Measurements from ENCODE around the gene AKR1C8. TPM values are rescaled to one million over a fixed set of nuclear protein-coding genes. Genes with fewer than 3 reads are reported as not detected.

Gene AKR1C8
- total and polyA plus RNA-seq, 2 donors (not counting 3 experiments of a cell fraction or from before 2014, with no cell fraction given): not detected

GRCh38 chr10:5136468-5137087, 48.4 kb downstream of the AKR1C8 start:
- Histone ChIP-seq H3K4me3 (replicated peaks in 1 of 3; ENCODE audit: insufficient read depth in 1 of 3, low read depth in 1 of 3, low read length in 3 of 3) (no peak overlapping the region), H3K27me3 (ENCODE audit: control insufficient read depth in 2 of 2, insufficient read depth in 2 of 2, low read length in 2 of 2) (no peaks in the 10 kb centered on the region), H3K27ac (ENCODE audit: insufficient read depth, low read depth, low read length) (no peak overlapping the region), H3K36me3 (ENCODE audit: control insufficient read depth in 2 of 2, extremely low read depth in 1 of 2, insufficient read depth in 2 of 2, low read length in 2 of 2) (no peaks in the 10 kb centered on the region), H3K9me1 (replicated peaks; ENCODE audit: control insufficient read depth, extremely low read depth, insufficient read depth, low read length) (no peaks in the 10 kb centered on the region), H3K9ac (replicated peaks; ENCODE audit: extremely low read depth, insufficient read depth, low read length) (no peak overlapping the region), H3K4me1 (ENCODE audit: control insufficient read depth, extremely low read depth, insufficient read depth, low read length) (no peaks in the 10 kb centered on the region), H2AFZ (ENCODE audit: low read depth, low read length) (no peak overlapping the region), H4K20me1 (replicated peaks; ENCODE audit: control insufficient read depth, extremely low read depth, insufficient read depth, low read length) (no peaks in the 10 kb centered on the region), H3K9me3 (replicated peaks; ENCODE audit: control insufficient read depth, insufficient read depth, low read length) (no peaks in the 10 kb centered on the region), H3K4me2 (ENCODE audit: insufficient read depth, low read length) (no peak overlapping the region), H3K79me2 (ENCODE audit: control insufficient read depth, insufficient read depth, low read length) (no peaks in the 10 kb centered on the region)
- intact Hi-C loops (cut with micrococcal nuclease): no loop called here
- TF ChIP-seq POLR2A (IDR thresholded peaks at IDR 0.05; ENCODE audit: low read depth, low read length) (no peak), CTCF (IDR thresholded peaks at IDR 0.05; ENCODE audit: extremely low read depth in 1 of 2, insufficient read depth in 1 of 2, low read depth in 1 of 2, low read length in 2 of 2) (no peak), JUN (IDR thresholded peaks at IDR 0.05; ENCODE audit: borderline replicate concordance, insufficient read depth, insufficient read length, low read depth) (no peak)
- TF ChIP-seq, protein P1, sequence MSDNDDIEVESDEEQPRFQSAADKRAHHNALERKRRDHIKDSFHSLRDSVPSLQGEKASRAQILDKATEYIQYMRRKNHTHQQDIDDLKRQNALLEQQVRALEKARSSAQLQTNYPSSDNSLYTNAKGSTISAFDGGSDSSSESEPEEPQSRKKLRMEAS (IDR thresholded peaks at IDR 0.05; ENCODE audit: insufficient read depth, insufficient read length): no peak
- POLR2A ChIA-PET: no interaction called here
- no TSS peak for BruUV-seq (replicated peaks)
- DNase-seq (ENCODE audit: low read depth, low spot score) (no peak), FAIRE-seq (no peak)
- CTCF ChIA-PET: no interaction called here
- dilution Hi-C loops (cut with MboI; ENCODE audit: extremely low pct_ligation_motif_present, low sequenced_read_pairs): no loop called here

GRCh38 chr10:5135581-5135980, 49.4 kb downstream of the AKR1C8 start:
- H3K4me2 ChIP-seq (ENCODE audit: insufficient read depth, low read length): no peak overlapping the region
- H2AFZ ChIP-seq (ENCODE audit: low read depth, low read length): no peak overlapping the region
- H3K9me3 ChIP-seq (replicated peaks; ENCODE audit: control insufficient read depth, insufficient read depth, low read length): no peaks in the 10 kb centered on the region
- no peak overlapping the region for H3K27ac ChIP-seq (ENCODE audit: insufficient read depth, low read depth, low read length)
- FAIRE-seq: no peak
- H3K4me3 ChIP-seq (replicated peaks in 1 of 3; ENCODE audit: insufficient read depth in 1 of 3, low read depth in 1 of 3, low read length in 3 of 3): no peak overlapping the region
- CTCF ChIA-PET: no interaction called here
- no peak for DNase-seq (ENCODE audit: low read depth, low spot score)
- POLR2A ChIA-PET: no interaction called here
- H4K20me1 ChIP-seq (replicated peaks; ENCODE audit: control insufficient read depth, extremely low read depth, insufficient read depth, low read length): no peaks in the 10 kb centered on the region
- H3K4me1 ChIP-seq (ENCODE audit: control insufficient read depth, extremely low read depth, insufficient read depth, low read length): no peaks in the 10 kb centered on the region
- no peaks in the 10 kb centered on the region for H3K27me3 ChIP-seq (ENCODE audit: control insufficient read depth in 2 of 2, insufficient read depth in 2 of 2, low read length in 2 of 2)
- dilution Hi-C loops (cut with MboI; ENCODE audit: extremely low pct_ligation_motif_present, low sequenced_read_pairs): no loop called here
- no TSS peak for BruUV-seq (replicated peaks)
- no peak overlapping the region for H3K9ac ChIP-seq (replicated peaks; ENCODE audit: extremely low read depth, insufficient read depth, low read length)
- H3K79me2 ChIP-seq (ENCODE audit: control insufficient read depth, insufficient read depth, low read length): no peaks in the 10 kb centered on the region
- no peaks in the 10 kb centered on the region for H3K36me3 ChIP-seq (ENCODE audit: control insufficient read depth in 2 of 2, extremely low read depth in 1 of 2, insufficient read depth in 2 of 2, low read length in 2 of 2)
- no peaks in the 10 kb centered on the region for H3K9me1 ChIP-seq (replicated peaks; ENCODE audit: control insufficient read depth, extremely low read depth, insufficient read depth, low read length)
- TF ChIP-seq FOS (IDR thresholded peaks at IDR 0.05; ENCODE audit: borderline replicate concordance, insufficient read depth, low read length) (no peak), POLR2AphosphoS5 (IDR thresholded peaks at IDR 0.05; ENCODE audit: insufficient read depth, low read depth, low read length) (no peak), MYC (IDR thresholded peaks at IDR 0.05; ENCODE audit: low read depth, low read length) (no peak), EZH2 (IDR thresholded peaks at IDR 0.05; ENCODE audit: borderline replicate concordance, low read depth, low read length, severe bottlenecking) (no peak), CTCF (IDR thresholded peaks at IDR 0.05; ENCODE audit: extremely low read depth in 1 of 2, insufficient read depth in 1 of 2, low read depth in 1 of 2, low read length in 2 of 2) (no peak), JUN (IDR thresholded peaks at IDR 0.05; ENCODE audit: borderline replicate concordance, insufficient read depth, insufficient read length, low read depth) (no peak), POLR2A (IDR thresholded peaks at IDR 0.05; ENCODE audit: low read depth, low read length) (no peak), GATA2 (IDR thresholded peaks at IDR 0.05; ENCODE audit: insufficient read depth, insufficient read length, low read depth, low read length) (no peak)
- TF ChIP-seq, protein P1 (IDR thresholded peaks at IDR 0.05; ENCODE audit: insufficient read depth, insufficient read length): no peak
- intact Hi-C loops (cut with micrococcal nuclease): no loop called here
